ENCODE data around the gene AKR1D1.
"Not testable (repeated sequence)": the region's sequence is repeated elsewhere in the genome, so short reads cannot be mapped to it uniquely, and the experiment has no call there.

The AKR1D1 gene

GRCh38 chr7:138075350-138075749 is 909 bp upstream of the AKR1D1 start:
- DNase-seq (ENCODE audit: low read depth) = no peak
- TF ChIP-seq CTCF (IDR thresholded peaks at IDR 0.05; ENCODE audit: low read depth, low read length) = no peak
- TF ChIP-seq, protein P1, sequence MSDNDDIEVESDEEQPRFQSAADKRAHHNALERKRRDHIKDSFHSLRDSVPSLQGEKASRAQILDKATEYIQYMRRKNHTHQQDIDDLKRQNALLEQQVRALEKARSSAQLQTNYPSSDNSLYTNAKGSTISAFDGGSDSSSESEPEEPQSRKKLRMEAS (IDR thresholded peaks at IDR 0.05; ENCODE audit: low read depth, low read length) = no peak
- no peak for TF ChIP-seq POLR2A (IDR thresholded peaks at IDR 0.05; ENCODE audit: extremely low read depth, insufficient read length)
- TF ChIP-seq MYC (IDR thresholded peaks at IDR 0.05; ENCODE audit: low read depth, low read length) = no peak
- no peak overlapping the region for H3K4me3 ChIP-seq (ENCODE audit: low read depth, low read length)

GRCh38 chr7:138075786-138076185 is 473 bp upstream of the AKR1D1 start:
- not testable (repeated sequence) for H3K4me3 ChIP-seq (ENCODE audit: low read depth, low read length); DNase-seq (ENCODE audit: low read depth)

DNA sequence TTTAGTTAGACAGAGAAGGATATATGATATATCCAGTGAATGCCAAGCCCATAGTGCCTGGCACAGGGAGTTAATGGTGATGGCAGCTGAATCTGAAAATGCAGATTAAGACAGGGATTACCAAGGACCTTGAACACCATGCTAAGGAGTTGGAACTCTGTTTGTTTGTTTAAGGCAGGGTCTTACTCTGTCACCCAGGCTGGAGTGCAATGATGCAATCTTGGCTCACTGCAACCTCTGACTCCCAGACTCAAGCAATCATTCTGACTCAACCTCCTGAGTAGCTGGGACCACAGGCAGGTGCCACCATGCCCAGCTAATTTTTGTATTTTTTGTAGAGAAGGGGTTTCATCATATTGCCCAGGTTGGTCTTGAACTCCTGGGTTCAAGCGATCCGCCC is 1.6 kb downstream of the AKR1D1 start:
- no peak for DNase-seq (ENCODE audit: low read depth)
- H3K4me3 ChIP-seq (ENCODE audit: low read depth, low read length) = no peak overlapping the region
- TF ChIP-seq CTCF (IDR thresholded peaks at IDR 0.05; ENCODE audit: low read depth, low read length) = no peak
- TF ChIP-seq MYC (IDR thresholded peaks at IDR 0.05; ENCODE audit: low read depth, low read length) = no peak
- TF ChIP-seq, protein P1 (IDR thresholded peaks at IDR 0.05; ENCODE audit: low read depth, low read length) = no peak
- TF ChIP-seq POLR2A (IDR thresholded peaks at IDR 0.05; ENCODE audit: extremely low read depth, insufficient read length) = no peak

GRCh38 chr7:138079137-138079536 is 2.9 kb downstream of the AKR1D1 start:
- no peak for DNase-seq (ENCODE audit: low read depth)
- no peak overlapping the region for H3K4me3 ChIP-seq (ENCODE audit: low read depth, low read length)
- TF ChIP-seq CTCF (IDR thresholded peaks at IDR 0.05; ENCODE audit: low read depth, low read length) = no peak
- no peak for TF ChIP-seq MYC (IDR thresholded peaks at IDR 0.05; ENCODE audit: low read depth, low read length)
- no peak for TF ChIP-seq POLR2A (IDR thresholded peaks at IDR 0.05; ENCODE audit: extremely low read depth, insufficient read length)
- TF ChIP-seq, protein P1 (IDR thresholded peaks at IDR 0.05; ENCODE audit: low read depth, low read length) = no peak

DNA sequence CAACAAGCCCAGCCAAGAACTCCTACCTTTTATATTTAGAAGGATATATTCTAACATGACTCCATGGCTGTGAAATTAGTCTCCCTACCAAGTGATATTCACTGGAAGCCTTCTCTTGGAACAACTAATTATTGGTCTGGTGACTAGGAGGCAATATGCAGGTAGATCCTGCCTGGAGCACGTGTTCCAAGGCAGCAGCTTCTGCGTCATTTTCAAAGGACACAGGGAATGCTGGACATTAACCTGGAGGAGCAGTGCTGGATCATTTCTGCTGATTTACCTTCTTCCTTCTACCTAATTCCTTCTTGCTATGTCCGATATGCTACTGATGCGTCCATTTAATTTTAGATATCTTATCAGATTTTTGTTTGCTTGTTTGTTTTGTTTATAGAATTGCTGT is 5.6 kb downstream of the AKR1D1 start:
- DNase-seq (ENCODE audit: low read depth) = no peak
- H3K4me3 ChIP-seq (ENCODE audit: low read depth, low read length) = no peak overlapping the region
- TF ChIP-seq, protein P1 (IDR thresholded peaks at IDR 0.05; ENCODE audit: low read depth, low read length) = no peak
- no peak for TF ChIP-seq MYC (IDR thresholded peaks at IDR 0.05; ENCODE audit: low read depth, low read length)
- TF ChIP-seq CTCF (IDR thresholded peaks at IDR 0.05; ENCODE audit: low read depth, low read length) = no peak
- TF ChIP-seq POLR2A (IDR thresholded peaks at IDR 0.05; ENCODE audit: extremely low read depth, insufficient read length) = no peak

- no peak for DNase-seq (ENCODE audit: low read depth)
- TF ChIP-seq MYC (IDR thresholded peaks at IDR 0.05; ENCODE audit: low read depth, low read length) = no peak
- TF ChIP-seq, protein P1 (IDR thresholded peaks at IDR 0.05; ENCODE audit: low read depth, low read length) = no peak
- TF ChIP-seq CTCF (IDR thresholded peaks at IDR 0.05; ENCODE audit: low read depth, low read length) = no peak
- no peak for TF ChIP-seq POLR2A (IDR thresholded peaks at IDR 0.05; ENCODE audit: extremely low read depth, insufficient read length)
- no peak overlapping the region for H3K4me3 ChIP-seq (ENCODE audit: low read depth, low read length)
These were observed 7.6 kb downstream of the AKR1D1 start for GRCh38 chr7:138083859-138084258.
